Lung microvascular endothelial cell (primary cell): ENCODE data around the gene IFI27. TPM values are rescaled to one million over a fixed set of nuclear protein-coding genes. Genes with fewer than 3 reads are reported as not detected.

Source experiments
- DNase-seq, 2 donors: peaks; one replicate each; pipeline versions ENCODE4 v3.0.0 to v3.0.0-alpha.2; 2010; ENCODE audit warnings: low read depth in 2 of 2
- total RNA-seq: library from RNA; depleted of rRNA; stranded (reverse); fragments of >200 nt; gene quantifications from 2 replicates; pipeline ENCODE4 v1.2.1, GENCODE V29; 2014

Gene IFI27
- total RNA-seq, 1 donor from 2014 or later = 7.9 TPM

DNA sequence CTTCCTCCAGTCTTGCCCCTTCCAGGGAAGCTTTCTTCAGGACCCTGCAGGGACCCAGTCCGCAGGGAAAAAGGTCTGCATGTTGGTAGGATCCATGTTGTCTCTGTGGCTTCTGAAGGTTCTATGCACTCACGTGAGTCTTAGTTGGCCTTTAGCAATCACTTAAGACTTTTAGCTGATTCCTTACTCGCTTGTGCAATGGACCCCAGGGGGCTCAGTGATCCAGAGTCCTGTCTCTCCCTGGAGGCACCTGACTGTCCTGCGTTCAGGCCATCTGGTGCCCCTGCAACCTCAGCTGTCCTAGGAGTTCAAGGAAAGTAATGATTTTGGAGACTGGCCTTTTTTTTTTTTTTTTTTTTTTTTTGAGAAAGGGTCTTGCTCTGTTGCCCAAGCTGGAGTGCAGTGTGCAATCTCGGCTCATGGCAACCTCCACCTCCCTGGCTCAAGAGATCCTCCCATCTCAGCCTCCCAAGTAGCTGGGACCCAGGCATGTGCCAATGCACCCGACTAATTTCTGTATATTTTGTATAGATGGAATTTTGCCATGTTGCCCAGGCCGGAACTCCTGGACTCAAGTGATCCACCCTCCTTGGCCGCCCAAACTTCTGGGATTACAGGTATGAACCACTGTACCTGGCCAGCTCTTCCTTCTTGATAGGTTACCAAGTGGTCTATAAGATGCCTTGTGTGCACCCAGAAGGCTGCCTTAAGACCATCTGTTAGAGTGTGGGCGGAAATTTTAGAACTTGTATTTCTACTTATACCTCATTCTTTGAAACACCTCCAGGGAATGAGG is 14.2 kb downstream of the IFI27 start:
- DNase-seq = no peak

DNA sequence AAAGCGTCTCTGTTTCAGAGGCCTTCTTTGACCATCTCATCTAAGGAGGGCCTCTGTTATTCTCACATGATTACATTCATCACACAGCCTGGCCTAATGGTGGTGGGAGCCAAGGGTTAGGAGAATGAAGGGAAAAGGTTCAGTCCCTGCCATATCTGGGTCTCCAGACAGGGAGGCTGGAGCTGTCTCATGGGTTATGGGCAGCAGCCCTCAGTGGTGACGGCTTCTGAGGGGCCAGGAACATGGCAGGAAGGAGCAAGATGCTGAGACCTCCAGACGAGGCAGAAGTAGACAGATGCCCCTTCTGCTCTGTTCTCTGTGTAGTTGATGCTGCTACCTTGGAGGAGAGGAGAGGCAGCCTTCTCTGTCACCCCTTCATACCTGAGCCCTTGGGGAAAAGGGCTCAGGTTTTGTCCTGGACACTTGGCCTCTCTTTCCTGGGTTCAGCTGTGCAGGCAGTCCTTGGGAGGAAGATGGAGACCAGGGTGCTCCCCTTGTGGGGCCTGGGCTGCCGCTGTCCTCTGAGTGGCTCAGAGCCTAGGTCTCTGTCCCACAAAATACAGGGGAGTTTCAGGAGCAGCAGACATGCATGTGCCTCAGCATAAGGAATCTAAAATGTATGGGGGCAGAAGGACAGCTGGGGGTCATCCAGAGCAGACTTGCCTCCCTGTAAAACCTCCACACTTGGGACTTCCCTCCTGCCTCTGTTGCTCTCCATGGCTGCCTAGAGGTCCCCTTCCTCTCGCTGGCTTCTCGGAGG is 15.3 kb downstream of the IFI27 start:
- DNase-seq = no peak

DNA sequence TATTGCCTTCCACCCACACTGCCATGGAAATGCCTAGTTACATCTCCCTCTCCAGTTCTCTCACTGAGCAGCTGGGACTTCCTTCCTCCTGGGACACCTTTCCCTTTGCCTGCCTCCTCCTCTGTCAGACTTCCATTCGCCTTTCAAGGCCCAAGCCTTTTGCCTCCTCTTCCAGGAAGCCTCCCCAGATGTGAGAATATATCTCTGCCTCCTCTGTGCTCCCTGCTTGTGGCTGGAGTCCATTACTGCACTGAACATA is 15.8 kb downstream of the IFI27 start:
- no peak for DNase-seq

DNA sequence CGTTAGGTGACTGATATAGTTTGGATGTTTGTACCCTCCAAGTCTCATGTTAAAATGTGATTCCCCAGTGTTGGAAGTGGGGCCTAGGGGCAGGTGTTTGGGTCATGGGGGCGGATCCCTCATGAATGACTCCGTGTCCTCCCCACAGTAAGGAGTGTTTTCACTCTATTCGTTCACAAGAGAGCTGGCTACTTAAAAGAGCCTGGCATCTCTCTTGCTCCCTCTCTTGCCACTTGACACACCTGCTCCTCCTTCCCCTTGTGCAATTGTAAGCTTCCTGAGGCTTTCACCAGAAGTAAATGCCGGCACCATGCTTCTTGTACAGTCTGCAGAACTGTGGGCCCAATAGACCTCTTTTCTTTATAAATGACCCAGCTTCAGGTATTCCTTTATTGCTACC is 16.3 kb downstream of the IFI27 start:
- no peak for DNase-seq

DNA sequence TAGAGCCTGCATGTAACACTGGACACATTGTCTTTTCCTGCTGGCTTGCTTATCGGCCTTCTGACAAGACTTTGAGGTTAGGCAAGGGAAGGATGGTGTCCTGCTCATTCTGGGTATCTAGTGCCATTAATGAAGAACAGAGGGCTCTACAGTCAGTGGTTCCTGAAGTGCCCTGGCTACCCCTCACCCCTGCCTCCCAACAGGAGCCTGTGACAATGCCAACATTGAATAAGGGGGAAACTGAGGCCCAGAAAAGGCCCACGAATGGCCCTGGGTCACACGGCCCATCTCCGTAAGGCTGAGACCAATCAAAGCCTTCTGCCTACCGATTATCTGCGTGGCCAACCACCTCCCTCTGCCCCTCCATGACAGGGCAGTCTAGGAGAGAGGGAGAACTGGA is 16.8 kb downstream of the IFI27 start:
- DNase-seq = no peak

DNA sequence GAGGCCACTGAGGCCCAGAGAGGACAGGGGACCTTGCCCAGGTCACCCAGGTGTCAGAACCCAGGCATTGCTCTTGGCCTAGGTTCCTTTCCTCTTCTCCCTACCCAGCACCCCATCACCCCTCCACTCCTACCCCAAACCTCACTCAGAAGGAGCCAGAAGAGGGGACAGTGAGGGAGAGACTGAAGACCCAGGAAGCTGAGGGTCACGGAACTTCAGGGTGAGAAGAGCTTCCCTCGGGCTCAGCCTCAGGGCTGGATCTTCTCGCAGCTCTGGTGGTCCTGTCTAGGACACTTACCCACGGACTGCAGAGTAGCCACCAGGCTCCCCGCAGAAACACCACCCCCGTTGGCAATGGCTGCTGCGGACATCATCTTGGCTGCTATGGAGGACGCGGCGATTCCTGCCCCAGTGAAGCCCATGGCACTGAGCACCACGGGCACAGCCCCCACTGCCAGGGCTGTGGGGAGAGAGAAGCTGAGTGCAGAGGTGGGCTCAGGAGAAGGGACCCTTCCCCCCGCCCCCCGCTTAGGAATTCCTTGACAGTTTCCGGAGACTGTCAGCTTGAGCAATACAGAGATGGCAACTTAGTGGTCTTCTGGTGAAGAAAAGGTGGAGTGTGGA is 17.8 kb downstream of the IFI27 start:
- no peak for DNase-seq

DNA sequence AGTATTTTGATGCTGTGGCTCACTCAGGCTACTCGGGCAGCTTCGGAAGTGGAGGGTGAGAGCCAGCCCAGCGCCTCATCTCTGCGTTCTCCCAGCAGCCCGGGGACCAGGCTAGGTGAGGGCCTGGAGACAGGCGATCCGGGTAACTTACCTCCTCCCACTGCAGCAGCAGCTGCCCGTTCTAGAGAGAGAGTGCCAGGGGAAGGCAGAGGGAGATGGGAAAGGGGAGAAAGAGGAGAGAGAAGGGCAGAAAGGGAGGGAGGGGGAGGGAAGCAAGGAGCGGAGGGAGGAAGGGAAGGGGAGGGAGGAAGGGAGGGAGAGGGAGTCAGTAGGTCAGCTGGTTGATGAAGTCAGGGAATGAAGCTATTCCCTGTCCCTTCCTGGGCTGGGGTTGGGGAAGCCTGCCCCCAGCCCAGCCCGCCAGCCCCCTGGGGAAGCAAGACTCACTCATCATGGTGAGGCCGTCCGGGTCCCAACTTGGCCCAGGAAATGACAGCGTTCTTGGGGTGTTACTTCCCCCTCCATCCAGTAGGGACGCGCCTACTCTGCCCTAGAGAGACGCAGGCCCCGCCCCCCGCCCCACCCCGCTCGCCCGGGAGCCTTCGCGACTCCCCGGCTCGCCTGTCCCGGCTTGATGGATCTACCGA is 18.7 kb downstream of the IFI27 start, which contains the start of gene IFI27L2:
Gene IFI27L2 (minus strand): TSS at position 494 of the 647 bp plus-strand sequence. CDS start 40 bp downstream, at position 454.
- peak in 1 of 2 donors; percentile 72 for DNase-seq

DNA sequence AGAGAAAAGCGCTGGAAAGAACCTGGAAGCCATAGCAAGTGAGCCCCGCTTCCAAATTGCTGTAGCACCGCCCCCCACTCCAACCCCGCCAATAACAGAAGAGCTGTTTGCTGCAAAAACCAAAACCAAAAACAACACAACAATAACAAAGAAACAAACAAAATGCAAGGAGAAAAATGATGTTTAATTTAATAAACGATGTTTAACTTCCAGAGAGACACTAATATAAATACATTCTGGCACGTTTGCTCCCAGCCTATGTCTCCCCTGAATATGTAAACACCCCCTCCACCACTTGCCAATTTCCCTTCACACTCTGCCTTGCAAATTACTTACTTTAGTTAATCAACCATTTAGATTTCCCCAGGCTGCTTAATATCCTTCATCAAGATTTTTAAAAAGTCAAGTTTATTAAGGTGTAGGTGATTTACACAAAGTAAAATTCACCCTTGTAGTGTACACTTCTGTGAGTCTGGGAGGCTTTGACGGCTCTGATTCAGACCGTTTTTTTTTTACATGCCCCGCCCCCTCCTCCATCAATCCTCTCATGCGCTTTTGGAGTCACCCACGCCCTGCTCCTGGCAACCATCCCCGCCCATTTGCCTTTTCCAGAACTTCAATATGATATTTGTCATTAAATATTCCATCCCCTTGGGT is 19.4 kb downstream of the IFI27 start:
- peak in 1 of 2 donors; percentile 57 for DNase-seq

DNA sequence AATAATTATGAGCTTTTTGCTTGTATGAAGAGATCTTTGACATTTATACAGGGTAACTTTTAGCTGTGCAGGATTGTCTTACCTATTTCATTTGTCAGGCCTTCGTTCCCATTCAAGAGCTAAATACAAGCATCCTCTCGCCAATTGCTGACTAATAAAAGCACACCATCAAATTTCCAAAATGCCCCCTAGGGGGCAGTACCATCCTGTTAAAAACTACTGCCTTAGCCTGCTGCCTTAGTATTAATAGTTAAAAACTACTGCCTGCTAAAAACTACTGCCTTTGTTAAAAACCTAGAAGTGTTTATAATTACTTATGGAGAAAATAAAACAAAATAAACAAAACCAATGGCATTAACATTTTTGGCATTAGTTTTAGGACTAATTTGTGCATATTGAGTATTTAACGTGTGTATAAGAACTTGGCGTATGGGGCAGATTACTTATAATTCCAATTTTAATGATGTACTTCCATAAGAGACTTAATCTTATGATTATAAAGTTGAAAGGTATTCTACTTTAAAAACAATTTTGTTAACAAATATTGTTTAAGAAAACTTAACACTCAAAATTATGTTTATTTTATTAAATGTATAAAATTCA is 21.9 kb downstream of the IFI27 start:
- DNase-seq = peak; percentile 74 to 76

DNA sequence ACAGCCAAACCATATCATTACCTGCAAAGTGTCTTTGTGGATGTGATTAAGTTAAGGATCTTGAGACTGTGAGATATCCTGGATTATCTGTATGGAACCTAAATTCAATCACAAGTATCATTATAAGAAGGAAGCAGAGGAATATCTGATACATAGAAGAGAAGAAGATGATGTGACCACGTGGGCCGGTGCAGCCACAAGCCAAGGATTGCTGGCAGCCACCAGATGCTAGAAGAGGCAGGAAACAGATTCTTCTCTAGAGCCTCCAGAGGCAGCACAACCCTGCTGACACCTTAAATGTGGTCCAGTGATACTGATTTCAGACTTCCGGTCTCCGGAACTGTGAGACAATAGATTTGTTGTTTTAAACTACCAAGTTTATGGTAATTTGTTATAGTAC is 24.9 kb downstream of the IFI27 start:
- DNase-seq = no peak

DNA sequence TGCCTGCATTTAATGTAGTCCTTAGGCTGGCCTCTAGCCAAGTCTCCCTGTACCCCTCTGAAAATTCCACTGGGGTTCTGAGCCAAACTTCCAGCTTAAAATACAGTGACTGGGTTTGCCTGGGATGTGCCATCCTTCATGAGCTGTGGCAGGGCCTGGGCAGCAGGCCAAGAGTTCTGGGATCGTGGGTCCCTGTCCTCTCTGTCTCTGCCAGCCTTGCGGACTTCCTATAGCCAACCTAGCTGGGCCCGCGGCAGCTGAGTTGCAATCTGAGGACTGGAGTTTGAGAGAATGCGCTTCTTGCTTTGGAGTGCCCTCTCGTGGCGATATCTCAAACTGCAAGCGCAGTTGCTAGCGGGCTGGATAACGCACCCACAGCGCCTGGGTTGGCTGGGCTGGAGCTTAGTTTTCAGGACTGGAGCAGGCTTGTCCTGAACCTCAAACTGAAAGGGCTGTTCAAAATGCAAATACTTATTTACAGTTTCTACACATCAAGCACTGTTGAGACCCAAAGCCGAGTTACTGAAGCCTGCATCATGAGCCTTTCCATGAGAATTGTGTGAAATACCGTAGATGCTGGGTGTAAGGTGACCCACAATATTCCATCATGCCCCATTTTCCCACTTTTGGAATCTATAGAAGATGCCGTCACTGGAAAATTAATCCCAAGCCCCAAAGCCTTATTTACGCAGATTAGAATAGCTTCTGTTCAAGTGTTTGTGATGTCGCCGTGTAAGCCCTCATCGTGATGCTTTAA is 26.2 kb downstream of the IFI27 start:
- DNase-seq = peak; percentile 84 to 87

DNA sequence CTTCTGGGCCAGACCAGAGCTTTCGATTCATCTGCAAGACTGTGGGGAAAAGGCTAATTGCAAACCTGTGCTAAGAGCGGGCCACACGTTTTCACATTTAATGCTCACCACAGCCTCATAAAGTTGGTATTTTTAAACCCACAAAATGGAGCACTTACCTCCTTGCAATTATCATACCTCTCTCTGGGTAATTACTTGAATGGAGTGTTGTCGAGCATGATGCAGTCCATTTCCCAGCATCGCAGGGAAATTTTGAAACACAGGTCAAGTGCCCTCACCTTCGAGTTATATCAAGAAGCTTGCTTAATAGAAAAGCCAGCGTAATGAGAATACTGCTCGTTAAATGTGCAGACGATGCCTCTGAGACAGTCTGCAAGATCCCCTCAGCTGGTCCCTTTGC is 27.7 kb downstream of the IFI27 start:
- no peak for DNase-seq

DNA sequence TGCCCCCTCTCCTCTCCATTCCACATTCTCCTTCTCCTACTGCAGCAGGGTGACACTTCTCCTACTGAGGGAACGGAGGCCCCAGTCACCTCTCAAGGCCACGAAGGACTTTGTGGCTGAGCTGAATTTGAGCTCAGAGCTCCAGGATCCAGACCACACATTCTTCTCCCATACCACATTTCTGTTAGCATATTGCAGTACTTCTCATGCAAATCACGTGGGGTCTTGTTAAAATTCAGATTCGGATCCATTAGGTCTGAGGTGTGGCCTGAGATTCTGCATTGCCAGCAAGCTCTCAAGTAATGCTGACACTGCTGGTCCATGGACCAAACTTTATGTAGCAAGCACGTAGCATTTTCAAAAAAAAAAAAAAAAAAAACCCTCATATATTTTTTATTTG is 28.5 kb downstream of the IFI27 start:
- no peak for DNase-seq

DNA sequence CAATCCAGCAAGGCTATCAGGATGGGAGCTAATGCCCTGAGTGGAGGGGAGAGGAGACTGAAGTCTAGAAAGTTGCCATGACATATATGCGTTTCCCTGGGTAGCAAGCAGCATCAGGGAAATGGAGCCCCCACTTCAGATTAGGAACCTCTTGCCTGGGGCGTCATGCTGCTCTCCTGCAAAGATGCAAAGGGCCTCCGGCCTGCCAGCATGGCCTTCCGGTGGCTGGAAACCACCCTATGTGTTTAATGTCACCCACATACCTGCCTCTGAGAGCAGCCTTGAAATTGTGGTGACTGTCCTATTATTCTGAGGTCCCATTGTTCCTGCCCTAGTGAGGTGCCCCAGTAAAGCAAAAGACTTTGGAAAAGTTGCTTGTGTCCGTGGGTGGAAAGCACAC is 28.9 kb downstream of the IFI27 start:
- DNase-seq = no peak

DNA sequence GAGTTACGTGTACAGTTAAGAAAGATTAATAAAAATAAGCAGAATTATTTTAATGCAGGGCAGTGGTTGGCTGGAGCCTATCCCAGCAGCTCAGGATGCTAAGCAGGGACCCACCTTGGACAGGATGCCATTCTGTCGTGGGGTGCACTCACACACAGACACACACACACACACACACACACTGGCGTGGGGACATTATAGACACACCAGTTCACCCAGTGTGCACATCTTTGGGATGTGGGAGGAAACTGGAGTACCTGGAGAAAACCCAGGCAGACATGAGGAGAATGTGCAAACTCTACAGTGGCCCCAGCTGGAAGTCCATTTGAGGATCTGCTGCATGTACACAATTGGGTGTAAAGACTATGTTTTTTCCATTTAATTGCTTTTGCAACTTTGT is 31.7 kb downstream of the IFI27 start:
- DNase-seq = no peak

DNA sequence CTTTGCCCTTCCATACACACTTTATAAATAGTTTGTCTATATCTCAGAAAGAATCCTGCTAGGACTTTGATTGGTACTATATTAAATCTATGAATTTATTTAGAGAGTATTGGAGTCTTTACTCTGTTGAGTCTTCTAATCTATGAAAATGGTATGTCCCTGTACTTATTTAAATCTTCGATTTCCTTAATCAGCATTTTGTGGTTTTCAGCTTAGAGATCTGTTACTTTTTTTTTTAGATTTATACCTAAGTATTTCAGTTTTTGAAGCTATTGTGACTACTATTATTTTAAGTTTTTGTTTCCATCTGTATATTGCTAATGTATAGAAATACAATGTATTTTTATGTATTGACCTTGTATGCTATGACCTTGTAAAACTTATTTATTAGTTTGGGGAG is 32.3 kb downstream of the IFI27 start:
- no peak for DNase-seq

DNA sequence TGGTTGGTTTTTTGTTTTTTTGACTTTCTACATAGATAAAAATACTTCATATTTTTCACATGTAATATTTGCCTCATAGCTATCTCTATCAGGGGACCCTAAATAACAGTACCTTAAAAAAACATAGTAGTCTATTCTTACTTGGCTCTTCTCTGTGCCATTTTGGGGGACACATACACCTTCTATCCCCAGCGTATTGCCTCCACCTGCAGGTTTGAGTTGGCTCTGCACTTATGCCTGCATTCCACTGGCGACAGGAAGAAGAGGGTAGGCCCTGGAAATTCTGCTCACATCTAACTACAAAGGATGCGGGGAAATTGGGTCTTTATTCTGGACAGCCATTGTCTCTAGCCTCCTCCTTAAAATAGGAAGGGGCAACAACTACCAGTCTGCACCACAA is 32.7 kb downstream of the IFI27 start:
- DNase-seq = peak in 1 of 2 donors; percentile 34

DNA sequence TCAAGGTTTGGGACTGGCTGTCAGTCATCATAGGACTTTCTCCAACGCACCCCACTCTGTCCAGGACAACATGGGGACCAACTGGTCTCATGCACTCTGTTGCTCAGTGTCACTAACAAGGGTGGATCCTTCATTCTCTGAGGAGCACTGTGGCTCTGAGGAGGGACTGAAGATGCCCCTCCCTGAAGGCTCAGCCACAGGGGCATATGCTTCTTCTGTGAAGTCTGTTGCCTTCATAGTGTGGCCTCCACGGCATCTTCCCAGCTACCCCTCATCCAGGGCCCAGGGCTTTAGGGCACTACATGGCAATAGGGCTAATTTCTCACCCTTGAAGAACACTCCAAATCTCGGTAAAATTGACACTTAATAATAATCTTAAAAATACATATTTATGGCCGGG is 33.2 kb downstream of the IFI27 start:
- DNase-seq = no peak

DNA sequence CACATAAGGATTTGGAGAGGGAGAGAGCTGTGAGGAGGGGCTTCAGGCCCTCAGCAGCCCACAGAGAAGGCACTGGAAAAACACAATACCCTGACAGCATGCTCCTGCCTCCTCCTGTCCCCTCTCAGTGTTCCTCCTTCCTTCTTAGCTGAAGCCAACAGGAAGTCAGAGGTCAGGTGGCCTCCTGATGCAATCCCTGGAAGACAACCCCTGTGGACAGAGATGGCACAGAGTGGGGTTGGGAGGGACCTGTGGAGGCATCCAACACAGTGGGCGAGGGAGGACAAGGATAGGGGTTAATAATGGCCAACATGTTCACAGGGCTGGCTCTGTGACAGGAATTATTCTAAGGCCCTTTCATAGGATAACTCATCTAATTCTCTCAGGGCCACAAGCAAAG is 34.2 kb downstream of the IFI27 start:
- no peak for DNase-seq

DNA sequence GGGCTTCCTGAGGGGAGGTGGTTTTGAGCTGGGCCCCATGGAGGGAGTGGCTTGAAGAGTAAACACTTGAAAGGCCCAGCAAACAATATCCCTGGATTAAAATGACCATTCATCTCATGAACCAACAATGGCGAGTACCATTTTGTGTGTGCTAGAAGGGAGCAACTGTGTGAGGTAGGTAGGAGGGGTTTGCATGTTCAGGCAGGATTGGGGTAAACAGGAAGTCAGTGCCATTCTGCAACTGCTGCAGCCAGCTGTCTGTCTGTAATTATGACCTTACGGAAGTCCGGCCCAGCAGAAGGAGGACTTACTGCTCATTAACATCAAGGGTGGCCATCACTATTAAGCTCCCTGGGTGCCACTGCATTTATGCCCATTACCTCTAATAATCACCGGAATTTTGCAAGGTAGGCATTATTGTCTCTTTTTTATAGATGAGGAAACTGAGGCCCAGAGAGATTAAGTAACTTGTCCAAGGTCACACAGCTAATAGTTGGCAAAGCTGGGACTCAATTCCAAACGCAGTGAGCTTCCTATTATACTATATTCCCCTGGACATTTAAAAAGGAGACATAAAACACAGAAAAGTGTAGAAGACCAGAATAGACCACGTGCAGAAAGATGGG is 35.5 kb downstream of the IFI27 start:
- no peak for DNase-seq
